ENCODE measurements around the gene TSHR.

TSHR gene

GRCh38 chr14:81148635-81149034, 193.2 kb downstream of the TSHR start:
- no peak for TF ChIP-seq CTCF (IDR thresholded peaks at IDR 0.05)

- TF ChIP-seq CTCF (IDR thresholded peaks at IDR 0.05), result no peak
These were observed 197.8 kb downstream of the TSHR start for GRCh38 chr14:81153187-81153586.

DNA sequence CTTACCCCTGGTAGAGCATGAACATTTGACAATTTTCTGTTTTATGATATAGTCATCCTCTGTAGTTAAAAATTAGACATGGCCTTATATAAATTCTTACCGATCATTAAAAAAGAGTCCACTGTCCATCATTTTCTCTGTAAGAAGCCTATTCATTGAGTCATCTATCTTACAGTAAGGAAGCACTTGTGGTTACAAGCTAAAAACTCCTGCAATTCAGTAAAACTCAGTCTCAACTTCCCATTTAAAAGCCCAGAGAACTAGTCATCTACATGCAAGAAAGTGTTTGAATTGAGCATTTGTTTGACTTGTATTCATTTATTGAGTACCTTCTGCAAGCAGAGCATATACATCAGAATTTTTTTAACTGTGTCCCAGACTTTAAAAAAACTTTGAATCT, 202.0 kb downstream of the TSHR start:
- TF ChIP-seq CTCF (IDR thresholded peaks at IDR 0.05), result no peak

GRCh38 chr14:81161088-81161487, 205.7 kb downstream of the TSHR start:
- TF ChIP-seq CTCF (IDR thresholded peaks at IDR 0.05), result no peak

GRCh38 chr14:81161749-81162148, 206.3 kb downstream of the TSHR start:
- no peak for TF ChIP-seq CTCF (IDR thresholded peaks at IDR 0.05)

GRCh38 chr14:81162941-81163340, 207.5 kb downstream of the TSHR start:
- TF ChIP-seq CTCF (IDR thresholded peaks at IDR 0.05), result no peak

GRCh38 chr14:81164167-81164774, 208.8 kb downstream of the TSHR start:
- TF ChIP-seq CTCF (IDR thresholded peaks at IDR 0.05), result peak; percentile 81

DNA sequence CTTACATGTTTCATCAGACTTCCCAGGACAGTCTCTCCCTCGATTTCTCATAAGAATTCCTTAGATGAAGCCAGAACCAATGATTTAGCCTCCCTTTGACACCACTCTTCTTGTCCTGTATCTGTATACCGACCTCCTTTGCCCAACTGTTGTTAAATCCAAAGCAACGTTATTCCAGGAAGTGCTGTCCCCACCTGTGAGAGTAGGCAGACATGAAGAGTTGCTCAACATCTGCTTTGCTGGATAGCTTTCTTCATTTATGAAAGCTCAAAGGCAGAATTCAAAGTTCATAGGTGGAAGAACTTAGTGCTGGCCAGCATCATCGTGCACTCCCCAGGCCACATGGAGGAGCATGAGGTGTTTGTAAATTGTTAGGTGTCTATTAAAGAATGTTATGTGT, 209.8 kb downstream of the TSHR start:
- no peak for TF ChIP-seq CTCF (IDR thresholded peaks at IDR 0.05)

All from LNCAP (cell line).